Measurements from ENCODE around the gene CD79A.
"Not testable (repeated sequence)": the region's sequence is repeated elsewhere in the genome, so short reads cannot be mapped to it uniquely, and the experiment has no call there.

Gene CD79A

GRCh38 chr19:41909706-41910105 lies 32.6 kb downstream of the CD79A start:
- H3K27ac ChIP-seq: no peak overlapping the region
- TF ChIP-seq CTCF (conservative IDR thresholded peaks at IDR 0.05): no peak

GRCh38 chr19:41910240-41910991 lies 33.3 kb downstream of the CD79A start:
- no peak for TF ChIP-seq CTCF (conservative IDR thresholded peaks at IDR 0.05)
- no peak overlapping the region for H3K27ac ChIP-seq

- no peak overlapping the region for H3K27ac ChIP-seq
- TF ChIP-seq CTCF (conservative IDR thresholded peaks at IDR 0.05): no peak
These were observed 34.2 kb downstream of the CD79A start for GRCh38 chr19:41910992-41911888.

GRCh38 chr19:41911889-41912731 lies 35.0 kb downstream of the CD79A start:
- TF ChIP-seq CTCF (conservative IDR thresholded peaks at IDR 0.05): no peak
- H3K27ac ChIP-seq: no peak overlapping the region

- TF ChIP-seq CTCF (conservative IDR thresholded peaks at IDR 0.05): no peak
These were observed 35.9 kb downstream of the CD79A start for GRCh38 chr19:41912899-41913537.

GRCh38 chr19:41913538-41914423 lies 36.7 kb downstream of the CD79A start:
- no peak for TF ChIP-seq CTCF (conservative IDR thresholded peaks at IDR 0.05)
- H3K27ac ChIP-seq: no peak overlapping the region

More at GRCh38 chr19:41912899-41913537, 35.9 kb downstream of the CD79A start:
- no peak overlapping the region for H3K27ac ChIP-seq

GRCh38 chr19:41914424-41914834 lies 37.4 kb downstream of the CD79A start:
- not testable (repeated sequence) for H3K27ac ChIP-seq

Data from VCaP (cell line).